Endothelial cell of coronary artery (primary cell): ENCODE measurements around the gene C1orf74. TPM values are rescaled to one million over a fixed set of nuclear protein-coding genes. Genes with fewer than 3 reads are reported as not detected.

Source experiments
- total RNA-seq: library from RNA; depleted of rRNA; stranded (reverse); fragments of >200 nt; gene quantifications from 2 replicates; pipeline ENCODE4 v1.2.3, GENCODE V29; 2014

The C1orf74 gene
- total RNA-seq: 2.2 and 2.7 TPM in 2 replicates

DNA sequence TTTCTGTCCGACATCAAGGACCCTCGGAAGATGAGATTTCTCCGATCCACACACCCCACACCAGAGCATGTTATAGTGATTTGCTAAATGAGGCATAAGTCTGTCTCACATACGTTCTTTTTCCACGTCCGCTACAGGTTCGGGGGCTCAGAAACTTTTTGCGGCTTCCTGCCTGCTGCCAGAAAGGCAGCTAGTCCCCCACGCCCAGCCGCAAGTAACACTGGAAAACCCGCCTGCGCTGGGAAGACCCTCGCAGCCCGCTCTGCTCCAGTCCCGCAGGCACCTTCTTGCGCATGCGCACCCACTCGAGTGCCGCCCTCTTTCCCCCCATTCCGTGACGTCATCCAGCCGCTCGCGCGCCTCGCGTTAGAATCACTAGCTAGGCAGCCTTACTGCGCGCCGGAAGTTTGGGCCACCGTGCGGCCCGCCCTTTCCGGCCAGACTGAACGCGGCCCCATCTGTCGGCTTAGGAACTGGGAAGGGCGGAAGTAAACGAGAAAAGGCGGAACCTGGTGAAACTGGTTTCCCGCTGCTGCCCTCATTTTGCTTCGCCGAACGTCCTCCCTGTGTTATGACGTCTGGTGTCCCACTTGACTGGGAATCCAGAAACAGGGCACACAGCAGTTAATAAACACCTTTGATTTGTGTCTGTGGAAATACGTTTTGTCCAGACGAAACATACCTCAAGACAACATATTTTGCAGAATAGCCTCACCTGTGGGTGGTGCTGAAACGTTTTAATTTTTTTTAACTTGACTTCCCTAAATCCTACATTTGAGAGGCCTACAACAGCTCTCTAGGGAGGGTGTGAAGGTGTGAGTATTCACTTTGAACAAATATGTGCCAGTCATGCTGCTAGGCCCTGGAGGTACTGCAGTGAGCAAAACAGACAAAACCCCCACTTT is at the start of gene C1orf74:
TSS of gene C1orf74 (minus strand) at position 295 of the 905 bp plus-strand sequence. CDS start 925 bp downstream, outside the sequence.

DNA sequence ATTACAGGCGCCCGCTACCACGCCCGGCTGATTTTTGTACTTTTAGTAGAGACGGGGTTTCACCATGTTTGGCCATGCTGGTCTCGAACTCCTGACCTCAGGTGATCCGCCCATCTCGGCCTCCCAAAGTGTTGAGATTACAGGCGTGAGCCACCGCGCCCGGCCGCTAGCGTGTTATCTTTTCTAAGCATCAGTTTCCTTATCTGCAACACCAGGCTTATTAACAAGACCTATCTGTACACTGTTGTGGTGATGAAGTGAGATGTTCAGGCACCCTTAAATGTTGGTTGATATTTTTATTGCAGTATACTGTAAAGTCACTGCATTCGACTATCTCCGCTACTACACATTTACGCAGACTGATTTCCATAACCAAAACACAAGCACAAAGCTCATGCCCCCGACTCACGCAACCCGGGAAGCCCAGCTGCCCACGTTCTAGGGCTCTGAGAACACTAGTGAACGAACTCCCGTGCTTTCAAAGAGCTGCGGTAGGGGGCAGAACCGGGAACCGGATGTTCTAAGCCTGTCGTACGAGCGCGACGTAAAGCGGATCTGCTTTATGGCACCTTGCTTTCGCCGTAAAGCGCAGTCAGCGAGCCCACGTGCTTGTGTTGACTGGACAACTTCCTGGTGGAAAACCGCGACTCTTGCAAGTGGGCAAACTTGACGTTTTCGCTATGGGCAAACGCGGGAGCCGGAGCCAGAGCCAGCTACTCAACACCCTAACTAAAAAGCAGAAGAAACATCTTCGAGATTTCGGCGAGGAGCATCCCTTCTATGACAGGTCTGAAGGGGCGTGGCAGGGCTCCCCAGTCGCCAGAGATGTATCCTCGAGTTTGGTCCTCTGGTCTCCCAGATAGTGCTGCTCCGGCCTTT is 43.3 kb upstream of the C1orf74 start, which contains the start of gene UTP25:
TSS of gene UTP25 (plus strand) at position 589 of the 879 bp plus-strand sequence. CDS start at position 681, 92 bp downstream.

DNA sequence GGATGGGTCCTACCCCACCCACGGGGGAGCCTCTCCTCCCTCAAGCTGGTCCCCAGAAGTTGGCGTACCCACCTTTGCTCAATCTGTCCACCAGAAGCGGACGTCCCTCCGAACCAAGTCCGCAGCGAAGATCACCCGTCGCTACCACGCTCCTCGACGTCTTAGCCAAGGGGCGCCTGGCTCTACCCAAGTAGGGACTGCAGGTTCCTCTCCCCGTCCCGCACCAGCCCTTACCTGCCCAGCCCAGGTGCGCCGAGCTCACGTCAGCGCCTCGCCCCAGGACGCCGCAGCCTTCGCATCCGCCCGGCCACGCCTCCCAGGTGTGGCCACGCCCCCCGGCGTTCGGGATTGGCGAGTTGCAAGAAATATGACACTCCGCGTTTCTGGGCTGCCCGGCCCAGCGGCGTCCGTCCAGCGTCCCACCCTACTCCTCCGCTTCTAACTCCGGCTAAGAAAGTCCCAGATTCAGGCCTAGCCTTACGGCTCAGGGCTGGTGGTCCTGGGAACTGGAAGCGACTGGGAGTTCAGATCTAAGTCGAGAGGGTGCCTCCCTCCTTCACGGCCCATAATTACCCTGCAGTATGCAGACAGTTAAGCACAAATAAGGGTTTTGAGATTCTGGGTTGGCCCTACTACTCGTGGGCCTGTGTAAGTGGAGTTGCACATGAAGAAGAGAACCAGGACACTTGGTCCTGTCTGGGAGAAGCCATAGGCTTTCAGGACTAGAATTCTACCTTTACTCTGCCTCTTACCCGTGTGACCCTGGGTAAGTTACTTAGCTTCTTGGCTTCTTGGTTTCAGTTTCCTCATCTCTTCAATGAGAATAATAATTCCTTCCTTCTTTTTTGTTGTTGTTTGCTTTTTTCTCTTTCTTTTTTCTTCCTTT is 21.8 kb upstream of the C1orf74 start, which contains the start of gene IRF6:
TSS of gene IRF6 (minus strand) at position 268 of the 886 bp plus-strand sequence. CDS start 4,729 bp downstream, outside the sequence.

DNA sequence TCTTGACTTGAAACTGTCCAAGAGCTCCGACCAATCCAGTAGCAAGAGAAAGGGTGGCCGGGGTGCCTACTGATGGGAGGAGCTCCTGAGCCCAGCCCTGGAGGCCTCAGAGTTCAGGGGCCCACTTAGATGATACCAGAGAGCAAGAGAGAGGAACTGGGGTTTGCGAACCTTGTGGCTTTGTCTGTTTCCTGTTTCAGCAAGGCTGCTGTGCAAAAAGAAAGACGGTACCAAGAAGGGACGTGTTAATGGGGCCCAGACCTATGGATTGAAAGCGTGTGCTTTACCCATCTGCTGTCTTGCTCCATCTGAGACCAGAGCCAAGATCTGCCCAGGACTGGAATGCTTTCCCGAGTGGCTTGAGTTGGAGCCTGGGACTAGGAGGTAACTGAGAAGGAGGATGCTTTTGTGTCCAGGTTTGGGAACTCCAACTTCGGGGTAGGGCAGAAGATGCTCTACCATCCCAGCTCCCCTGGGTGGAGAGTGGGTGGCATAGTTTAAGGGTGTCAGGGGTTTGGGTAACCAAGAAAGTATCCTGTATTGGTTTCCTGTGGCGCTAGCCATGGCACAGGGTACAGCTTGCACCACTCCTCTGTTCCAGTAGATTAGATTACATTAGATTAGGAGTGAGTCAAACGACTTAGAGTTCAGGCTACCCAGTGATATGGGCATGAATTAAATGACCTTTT is 28.3 kb downstream of the C1orf74 start, which contains the start of gene TRAF3IP3:
TSS of gene TRAF3IP3 (plus strand) at position 128 of the 689 bp plus-strand sequence. CDS start 3,987 bp downstream, outside the sequence.

Other genes with a start within 250 kb of the C1orf74 start
- gene CAMK1G, start 200.8 kb downstream of the C1orf74 start, total RNA-seq: not detected in 2 replicates
- gene LAMB3, start 132.1 kb downstream of the C1orf74 start, total RNA-seq: 14.0 and 21.8 TPM in 2 replicates
- 14.4 and 23.2 TPM in 2 replicates for gene G0S2, start 109.1 kb downstream of the C1orf74 start, total RNA-seq
- gene HSD11B1, start 79.7 kb downstream of the C1orf74 start, total RNA-seq: 2.7 TPM in 1 of 2 replicates, not detected in the other
- not detected in 2 replicates for gene TRAF3IP3, start 28.5 kb downstream of the C1orf74 start, total RNA-seq
- 3.0 and 7.9 TPM in 2 replicates for gene IRF6, start 21.6 kb upstream of the C1orf74 start, total RNA-seq
- 6.8 and 7.1 TPM in 2 replicates for gene UTP25, start 43.4 kb upstream of the C1orf74 start, total RNA-seq
- 0.09 and 2.4 TPM in 2 replicates for gene SYT14, start 153.7 kb upstream of the C1orf74 start, total RNA-seq